GM12892 (cell line): ENCODE results near the gene P2RY8.
"Not testable (repeated sequence)": the region's sequence is repeated elsewhere in the genome, so short reads cannot be mapped to it uniquely, and the experiment has no call there.

Source experiments
- DNase-seq: peaks from one replicate; pipeline ENCODE4 v3.0.0; 2011; ENCODE audit not compliant: insufficient read length
- FAIRE-seq: peaks from 2 replicates; lab custom pipeline; 2011; peaks lifted over from hg19 to GRCh38; lab: Jason Lieb, UNC
- POLR2A ChIP-seq: IDR thresholded peaks from 2 replicates; pipeline ENCODE4 v1.6.1; 2011; ENCODE audit warnings: low read depth, low read length, control low read depth
- POLR2AphosphoS5 ChIP-seq: IDR thresholded peaks from 2 replicates; pipeline ENCODE4 v1.6.1; 2011; ENCODE audit warnings: low read depth, low read length, control low read depth
- TAF1 ChIP-seq: IDR thresholded peaks from 2 replicates; pipeline ENCODE4 v1.6.1; 2011; ENCODE audit warnings: low read depth, mild to moderate bottlenecking, control low read depth, low read length, borderline replicate concordance

P2RY8 gene

GRCh38 chrX:1477801-1478458 lies 59.1 kb downstream of the P2RY8 start:
- DNase-seq (no peak), FAIRE-seq (peak; percentile 73)
- TF ChIP-seq TAF1, result no peak
- TF ChIP-seq POLR2A, result no peak
- TF ChIP-seq POLR2AphosphoS5, result no peak

GRCh38 chrX:1477229-1477628 lies 59.8 kb downstream of the P2RY8 start:
- FAIRE-seq (no peak), DNase-seq (no peak)
- TF ChIP-seq TAF1 (no peak), POLR2AphosphoS5 (no peak), POLR2A (no peak)

GRCh38 chrX:1476682-1477081 lies 60.3 kb downstream of the P2RY8 start:
- no peak for FAIRE-seq
- TF ChIP-seq POLR2A (no peak), TAF1 (no peak), POLR2AphosphoS5 (no peak)
- no peak for DNase-seq

GRCh38 chrX:1475881-1476280 lies 61.1 kb downstream of the P2RY8 start:
- DNase-seq (no peak), FAIRE-seq (no peak)
- TF ChIP-seq TAF1 (no peak), POLR2A (no peak), POLR2AphosphoS5 (no peak)

GRCh38 chrX:1475481-1475880 lies 61.5 kb downstream of the P2RY8 start:
- FAIRE-seq (peak; percentile 46), DNase-seq (no peak)
- TF ChIP-seq POLR2AphosphoS5 (no peak), TAF1 (no peak), POLR2A (no peak)

- not testable (repeated sequence) for FAIRE-seq, DNase-seq
These were observed 62.4 kb downstream of the P2RY8 start for GRCh38 chrX:1474593-1474992.

- no peak for DNase-seq
- FAIRE-seq, result peak; percentile 40
- TF ChIP-seq POLR2A (no peak), POLR2AphosphoS5 (no peak), TAF1 (no peak)
These were observed 64.0 kb downstream of the P2RY8 start for GRCh38 chrX:1472975-1473374.

- DNase-seq, result peak; percentile 52
- TF ChIP-seq POLR2AphosphoS5, result no peak
- no peak for TF ChIP-seq POLR2A
- TF ChIP-seq TAF1, result no peak
- FAIRE-seq, result no peak
These were observed 68.7 kb downstream of the P2RY8 start for GRCh38 chrX:1468250-1468772.

GRCh38 chrX:1466971-1467561 lies 69.9 kb downstream of the P2RY8 start:
- DNase-seq (peak; percentile 56), FAIRE-seq (peak; percentile 96)
- 0 out of 2 replicates have a peak, but pooled peaks have one; percentile 32 for TF ChIP-seq TAF1
- TF ChIP-seq POLR2AphosphoS5, result no peak

- FAIRE-seq, result peak; percentile 46
- TF ChIP-seq TAF1 (no peak), POLR2A (no peak), POLR2AphosphoS5 (no peak)
These were observed 70.7 kb downstream of the P2RY8 start for GRCh38 chrX:1466232-1466661.

GRCh38 chrX:1465286-1466231 lies 71.4 kb downstream of the P2RY8 start:
- TF ChIP-seq POLR2AphosphoS5 (no peak), TAF1 (no peak), POLR2A (no peak)
- peak; percentile 27 for FAIRE-seq
- no peak for DNase-seq

More at GRCh38 chrX:1466232-1466661, 70.7 kb downstream of the P2RY8 start:
- no peak for DNase-seq
